Adipocyte (in vitro differentiated cells): ENCODE measurements around the gene NELL1.

Experiments used
- DNase-seq: peaks from one replicate; pipeline ENCODE4 v3.0.0-alpha.2; 2015; ENCODE audit warnings: low read depth
- H3K27me3 ChIP-seq: replicated peaks from 2 replicates; pipeline ENCODE4 v1.7.0; 2013; ENCODE audit warnings: mild to moderate bottlenecking, low read length, moderate library complexity; ENCODE audit not compliant: control insufficient read depth, insufficient read depth
- H3K36me3 ChIP-seq: 2 replicates; pipeline ENCODE4 v1.7.0; 2013; ENCODE audit warnings: low read length, mild to moderate bottlenecking, moderate library complexity; ENCODE audit not compliant: control insufficient read depth, insufficient read depth, severe bottlenecking
- H3K4me1 ChIP-seq: 2 replicates; pipeline ENCODE4 v1.7.0; 2013; ENCODE audit warnings: mild to moderate bottlenecking, low read length, moderate library complexity; ENCODE audit not compliant: control insufficient read depth, insufficient read depth
- H3K4me3 ChIP-seq: 2 replicates; pipeline ENCODE4 v1.7.0; 2013; ENCODE audit warnings: mild to moderate bottlenecking, low read length, moderate library complexity
- H3K9ac ChIP-seq: 2 replicates; pipeline ENCODE4 v1.7.0; 2013; ENCODE audit warnings: mild to moderate bottlenecking, low read length, moderate library complexity
- H3K9me3 ChIP-seq: 2 replicates; pipeline ENCODE4 v1.7.0; 2013; ENCODE audit warnings: mild to moderate bottlenecking, low read length, moderate library complexity; ENCODE audit not compliant: control insufficient read depth

The NELL1 gene

GRCh38 chr11:21056644-21057043 is 387.3 kb downstream of the NELL1 start:
- no peaks in the 10 kb centered on the region for H3K36me3 ChIP-seq
- H3K9me3 ChIP-seq = no peaks in the 10 kb centered on the region
- no peaks in the 10 kb centered on the region for H3K4me1 ChIP-seq

DNA sequence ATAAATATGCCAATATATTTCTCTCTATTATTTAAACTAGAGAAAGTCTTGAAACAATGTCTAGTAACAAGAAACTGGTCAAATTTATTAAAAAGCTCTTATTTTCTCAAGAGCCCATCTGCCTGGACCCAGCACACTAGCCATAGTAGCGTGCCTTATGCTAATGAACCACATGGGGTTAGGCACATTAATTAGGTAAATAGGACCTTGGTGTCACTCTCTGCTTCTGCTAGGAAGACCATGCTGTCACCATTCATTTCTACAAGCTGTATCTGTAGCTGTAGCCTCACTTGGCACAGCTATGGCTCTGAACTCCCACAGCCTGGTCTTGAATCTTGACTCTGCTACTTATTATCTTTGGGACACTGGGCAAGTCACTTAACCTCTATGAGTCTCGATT is 390.5 kb downstream of the NELL1 start:
- Histone ChIP-seq H3K4me3 (no peak overlapping the region), H3K4me1 (no peaks in the 10 kb centered on the region), H3K9me3 (no peaks in the 10 kb centered on the region), H3K27me3 (no peaks in the 10 kb centered on the region), H3K36me3 (no peaks in the 10 kb centered on the region), H3K9ac (no peak overlapping the region)
- no peak for DNase-seq

More at GRCh38 chr11:21056644-21057043, 387.3 kb downstream of the NELL1 start:
- Histone ChIP-seq H3K4me3 (no peak overlapping the region), H3K27me3 (no peaks in the 10 kb centered on the region), H3K9ac (no peak overlapping the region)
- DNase-seq = no peak

DNA sequence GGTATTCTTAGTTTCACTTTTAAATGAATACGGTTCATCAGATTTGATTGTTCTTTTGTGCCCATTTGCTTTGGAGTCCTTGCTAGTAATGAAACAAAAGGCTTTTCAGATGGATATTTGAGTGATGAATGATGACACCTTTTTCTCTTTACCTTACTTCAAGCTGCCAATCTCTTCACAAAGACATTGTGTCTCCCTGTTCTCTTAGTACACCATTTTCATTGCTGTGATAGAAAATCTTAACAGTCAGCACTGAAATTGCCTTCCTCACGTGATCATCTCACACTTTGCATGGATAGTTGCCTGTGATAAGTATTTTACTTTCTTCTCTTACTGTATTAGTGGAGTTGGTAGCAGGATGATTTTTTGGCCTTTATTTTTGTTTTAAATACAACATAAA is 396.6 kb downstream of the NELL1 start:
- Histone ChIP-seq H3K4me1 (no peaks in the 10 kb centered on the region), H3K4me3 (no peak overlapping the region), H3K9me3 (no peaks in the 10 kb centered on the region), H3K27me3 (no peaks in the 10 kb centered on the region), H3K9ac (no peak overlapping the region), H3K36me3 (no peaks in the 10 kb centered on the region)
- no peak for DNase-seq

DNA sequence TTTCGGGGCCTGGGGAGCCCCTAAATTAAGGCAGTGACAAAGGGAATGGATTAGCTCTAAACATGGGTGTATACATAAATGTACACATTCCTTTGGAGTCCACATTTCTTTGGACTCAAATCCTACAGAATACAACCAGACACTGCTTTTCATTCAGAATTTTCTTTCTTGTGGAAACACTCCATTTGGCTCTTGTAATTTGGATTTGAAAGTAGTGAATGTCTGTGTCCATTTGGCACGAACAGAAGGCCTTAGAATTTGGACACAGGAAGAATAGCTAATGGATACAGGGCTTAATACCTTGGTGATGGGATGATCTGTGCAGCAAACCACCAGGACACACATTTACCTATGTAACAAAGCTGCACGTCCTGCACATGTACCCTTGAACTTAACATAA is 399.5 kb downstream of the NELL1 start:
- Histone ChIP-seq H3K9ac (no peak overlapping the region), H3K9me3 (no peaks in the 10 kb centered on the region), H3K27me3 (no peaks in the 10 kb centered on the region), H3K4me1 (no peaks in the 10 kb centered on the region), H3K4me3 (no peak overlapping the region), H3K36me3 (no peaks in the 10 kb centered on the region)
- DNase-seq = no peak

GRCh38 chr11:21069909-21070308 is 400.5 kb downstream of the NELL1 start:
- Histone ChIP-seq H3K9ac (no peak overlapping the region), H3K4me3 (no peak overlapping the region), H3K36me3 (no peaks in the 10 kb centered on the region), H3K4me1 (no peaks in the 10 kb centered on the region), H3K27me3 (no peaks in the 10 kb centered on the region), H3K9me3 (no peaks in the 10 kb centered on the region)
- no peak for DNase-seq

DNA sequence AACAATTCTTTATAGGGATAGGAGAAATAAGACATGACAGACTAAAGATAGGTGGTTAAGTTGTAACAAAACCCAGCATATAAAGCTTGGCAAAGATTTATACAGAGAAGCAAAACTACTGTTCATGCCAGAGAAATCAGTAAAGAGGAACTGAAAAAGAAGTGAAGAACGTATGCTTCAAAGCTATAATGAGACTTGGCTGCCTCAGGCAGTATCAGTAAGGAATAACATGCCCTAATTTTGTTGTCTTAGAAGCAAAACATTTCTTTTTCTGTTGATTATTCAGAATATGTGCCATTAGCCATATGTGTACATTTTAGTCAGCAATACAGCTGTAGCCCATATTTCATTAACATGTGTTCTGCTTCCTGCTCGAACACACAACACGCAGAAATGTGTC is 403.2 kb downstream of the NELL1 start:
- Histone ChIP-seq H3K4me1 (no peaks in the 10 kb centered on the region), H3K27me3 (no peaks in the 10 kb centered on the region), H3K4me3 (no peak overlapping the region), H3K9me3 (no peaks in the 10 kb centered on the region), H3K36me3 (no peaks in the 10 kb centered on the region), H3K9ac (no peak overlapping the region)
- no peak for DNase-seq

GRCh38 chr11:21082853-21083252 is 413.5 kb downstream of the NELL1 start:
- H3K9ac ChIP-seq = no peak overlapping the region
- no peaks in the 10 kb centered on the region for H3K9me3 ChIP-seq
- no peaks in the 10 kb centered on the region for H3K4me1 ChIP-seq

DNA sequence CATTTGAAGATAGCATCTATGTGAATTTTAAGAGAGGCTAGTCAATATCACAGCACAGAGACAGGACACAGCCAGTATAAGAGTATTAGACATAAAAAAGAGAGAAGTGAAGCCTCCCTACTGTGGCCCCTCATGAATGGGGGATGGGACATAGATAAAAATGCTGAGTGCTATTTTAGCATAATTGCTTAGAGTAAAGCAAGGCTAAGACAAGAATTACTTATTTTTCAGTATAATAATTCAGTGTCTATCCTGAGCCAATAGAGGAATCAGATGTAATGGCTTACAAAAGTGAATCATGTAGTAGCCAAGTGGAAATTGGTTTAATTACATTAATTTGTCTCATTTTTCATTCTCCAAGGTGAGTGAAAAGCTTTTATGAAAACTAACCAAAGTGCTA is 419.5 kb downstream of the NELL1 start:
- no peaks in the 10 kb centered on the region for H3K36me3 ChIP-seq
- H3K4me3 ChIP-seq = no peak overlapping the region
- peaks cover 3% of the 10 kb centered on the region for H3K9me3 ChIP-seq
- H3K27me3 ChIP-seq = no peaks in the 10 kb centered on the region
- no peak for DNase-seq
- no peak overlapping the region for H3K9ac ChIP-seq
- no peaks in the 10 kb centered on the region for H3K4me1 ChIP-seq

More at GRCh38 chr11:21082853-21083252, 413.5 kb downstream of the NELL1 start:
- no peak for DNase-seq
- Histone ChIP-seq H3K36me3 (no peaks in the 10 kb centered on the region), H3K27me3 (no peaks in the 10 kb centered on the region), H3K4me3 (no peak overlapping the region)

- Histone ChIP-seq H3K4me3 (no peak overlapping the region), H3K9ac (no peak overlapping the region), H3K27me3 (no peaks in the 10 kb centered on the region), H3K9me3 (peaks cover 8% of the 10 kb centered on the region), H3K4me1 (no peaks in the 10 kb centered on the region), H3K36me3 (no peaks in the 10 kb centered on the region)
- no peak for DNase-seq
Observed at GRCh38 chr11:21104641-21105040, 435.3 kb downstream of the NELL1 start.

DNA sequence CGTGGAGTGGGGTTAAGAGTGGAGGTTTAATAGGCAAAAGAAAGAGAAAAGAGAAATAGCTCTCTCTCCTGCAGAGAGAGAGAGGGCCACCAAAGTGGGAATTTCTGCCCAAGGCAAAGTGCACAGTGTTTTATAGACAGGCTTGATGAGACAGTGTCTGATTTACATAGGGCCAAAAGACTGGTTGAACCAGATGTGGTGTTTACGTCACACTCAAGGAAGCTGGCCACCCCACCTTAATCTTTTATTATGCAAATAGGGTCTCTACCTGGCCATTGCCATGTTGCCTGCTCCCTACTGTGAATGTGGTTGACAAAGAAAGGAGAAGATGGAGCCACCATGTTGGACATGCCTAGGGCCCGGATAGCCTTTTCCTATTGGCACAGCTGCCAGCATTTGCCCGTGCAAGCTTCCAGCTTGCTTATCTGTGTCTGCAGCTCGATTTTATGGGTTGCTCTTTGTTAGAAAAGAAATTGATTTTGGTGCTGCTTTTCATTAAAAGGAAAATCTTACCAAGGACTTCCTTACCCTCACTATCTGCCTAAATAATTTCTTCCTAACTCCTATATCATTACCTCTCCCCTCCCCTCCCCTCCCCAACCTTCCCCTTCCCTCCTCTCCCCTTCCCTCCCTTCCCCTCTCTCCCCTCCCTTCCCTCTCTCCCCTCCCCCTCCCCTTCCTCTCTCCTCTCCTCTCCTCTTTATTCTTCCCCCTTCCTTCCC is 436.0 kb downstream of the NELL1 start:
- no peak for DNase-seq
- H3K27me3 ChIP-seq = no peaks in the 10 kb centered on the region
- H3K9ac ChIP-seq = no peak overlapping the region
- H3K9me3 ChIP-seq = peaks cover 8% of the 10 kb centered on the region
- no peaks in the 10 kb centered on the region for H3K4me1 ChIP-seq
- no peaks in the 10 kb centered on the region for H3K36me3 ChIP-seq
- H3K4me3 ChIP-seq = no peak overlapping the region

GRCh38 chr11:21109341-21109740 is 440.0 kb downstream of the NELL1 start:
- H3K27me3 ChIP-seq = no peaks in the 10 kb centered on the region
- H3K4me3 ChIP-seq = no peak overlapping the region
- H3K36me3 ChIP-seq = no peaks in the 10 kb centered on the region
- H3K9ac ChIP-seq = no peak overlapping the region
- H3K4me1 ChIP-seq = no peaks in the 10 kb centered on the region
- peaks cover 8% of the 10 kb centered on the region for H3K9me3 ChIP-seq
- no peak for DNase-seq

- DNase-seq = no peak
- H3K36me3 ChIP-seq = no peaks in the 10 kb centered on the region
- no peak overlapping the region for H3K9ac ChIP-seq
- H3K27me3 ChIP-seq = no peaks in the 10 kb centered on the region
- no peaks in the 10 kb centered on the region for H3K4me1 ChIP-seq
- H3K9me3 ChIP-seq = no peaks in the 10 kb centered on the region
- H3K4me3 ChIP-seq = no peak overlapping the region
Observed at GRCh38 chr11:21110415-21110814, 441.0 kb downstream of the NELL1 start.
